ENCODE data around the gene PAPOLA. TPM values are rescaled to one million over a fixed set of nuclear protein-coding genes. Genes with fewer than 3 reads are reported as not detected.

The PAPOLA gene
- total RNA-seq, 1 experiment from 2014 or later, result 207 TPM

- H3K4me3 ChIP-seq (ENCODE audit: low read depth, low read length), result no peak overlapping the region
- H3K4me3 Mint-ChIP-seq (ENCODE audit: unreplicated experiment), result no peak overlapping the region
- no peaks in the 10 kb centered on the region for H3K36me3 Mint-ChIP-seq (ENCODE audit: insufficient read depth, unreplicated experiment)
- no peaks in the 10 kb centered on the region for H3K36me3 ChIP-seq (ENCODE audit: control insufficient read depth, insufficient read depth, low read length)
- no peak overlapping the region for H3K27ac Mint-ChIP-seq (ENCODE audit: unreplicated experiment)
- H3K9me3 Mint-ChIP-seq (ENCODE audit: unreplicated experiment), result no peaks in the 10 kb centered on the region
- ChIA-PET POLR2A (no interaction called here), CTCF (no interaction called here)
- no peak for TF ChIP-seq CTCF (IDR thresholded peaks at IDR 0.05; ENCODE audit: insufficient read depth in 1 of 2, low read depth in 1 of 2, low read length in 1 of 2, severe bottlenecking in 1 of 2, unreplicated experiment in 1 of 2)
- intact Hi-C loops (cut with micrococcal nuclease; ENCODE audit: unreplicated experiment), result no loop called here
- H3K27me3 ChIP-seq (replicated peaks; ENCODE audit: control insufficient read depth, insufficient read depth, low read length), result no peaks in the 10 kb centered on the region
- no peaks in the 10 kb centered on the region for H3K9me3 ChIP-seq
- DNase-seq, result no peak
- no peaks in the 10 kb centered on the region for H3K4me1 ChIP-seq
- no TSS peak for BruUV-seq (replicated peaks)
- no peaks in the 10 kb centered on the region for H3K27me3 Mint-ChIP-seq (ENCODE audit: insufficient read depth, unreplicated experiment)
- H3K4me1 Mint-ChIP-seq (ENCODE audit: low read depth, unreplicated experiment), result no peaks in the 10 kb centered on the region
Observed at GRCh38 chr14:96482986-96483385, 19.2 kb upstream of the PAPOLA start.

- Histone ChIP-seq H3K27me3 (replicated peaks; ENCODE audit: control insufficient read depth, insufficient read depth, low read length) (no peaks in the 10 kb centered on the region), H3K9me3 (no peaks in the 10 kb centered on the region), H3K4me3 (ENCODE audit: low read depth, low read length) (no peak overlapping the region), H3K36me3 (ENCODE audit: control insufficient read depth, insufficient read depth, low read length) (no peaks in the 10 kb centered on the region), H3K4me1 (no peaks in the 10 kb centered on the region)
- Mint-ChIP-seq H3K27ac (ENCODE audit: unreplicated experiment) (no peak overlapping the region), H3K4me3 (ENCODE audit: unreplicated experiment) (no peak overlapping the region), H3K27me3 (ENCODE audit: insufficient read depth, unreplicated experiment) (no peaks in the 10 kb centered on the region), H3K4me1 (ENCODE audit: low read depth, unreplicated experiment) (no peaks in the 10 kb centered on the region), H3K36me3 (ENCODE audit: insufficient read depth, unreplicated experiment) (no peaks in the 10 kb centered on the region), H3K9me3 (ENCODE audit: unreplicated experiment) (no peaks in the 10 kb centered on the region)
- ChIA-PET CTCF (no interaction called here), POLR2A (no interaction called here)
- TF ChIP-seq CTCF (IDR thresholded peaks at IDR 0.05; ENCODE audit: insufficient read depth in 1 of 2, low read depth in 1 of 2, low read length in 1 of 2, severe bottlenecking in 1 of 2, unreplicated experiment in 1 of 2), result no peak
- intact Hi-C loops (cut with micrococcal nuclease; ENCODE audit: unreplicated experiment), result no loop called here
- DNase-seq, result no peak
- no TSS peak for BruUV-seq (replicated peaks)
Observed at GRCh38 chr14:96484399-96484798, 17.8 kb upstream of the PAPOLA start.

GRCh38 chr14:96486705-96487104 lies 15.5 kb upstream of the PAPOLA start:
- CTCF ChIA-PET, result no interaction called here
- BruUV-seq (replicated peaks), result no TSS peak
- H3K9me3 ChIP-seq, result no peaks in the 10 kb centered on the region
- H3K4me3 Mint-ChIP-seq (ENCODE audit: unreplicated experiment), result no peak overlapping the region
- no peak for DNase-seq
- POLR2A ChIA-PET, result no interaction called here
- H3K4me3 ChIP-seq (ENCODE audit: low read depth, low read length), result no peak overlapping the region
- no peaks in the 10 kb centered on the region for H3K36me3 ChIP-seq (ENCODE audit: control insufficient read depth, insufficient read depth, low read length)
- H3K4me1 Mint-ChIP-seq (ENCODE audit: low read depth, unreplicated experiment), result no peaks in the 10 kb centered on the region
- H3K36me3 Mint-ChIP-seq (ENCODE audit: insufficient read depth, unreplicated experiment), result no peaks in the 10 kb centered on the region
- H3K27ac Mint-ChIP-seq (ENCODE audit: unreplicated experiment), result no peak overlapping the region
- no peaks in the 10 kb centered on the region for H3K4me1 ChIP-seq
- no peaks in the 10 kb centered on the region for H3K27me3 Mint-ChIP-seq (ENCODE audit: insufficient read depth, unreplicated experiment)
- H3K27me3 ChIP-seq (replicated peaks; ENCODE audit: control insufficient read depth, insufficient read depth, low read length), result no peaks in the 10 kb centered on the region
- no peaks in the 10 kb centered on the region for H3K9me3 Mint-ChIP-seq (ENCODE audit: unreplicated experiment)
- no peak for TF ChIP-seq CTCF (IDR thresholded peaks at IDR 0.05; ENCODE audit: insufficient read depth in 1 of 2, low read depth in 1 of 2, low read length in 1 of 2, severe bottlenecking in 1 of 2, unreplicated experiment in 1 of 2)
- intact Hi-C loops (cut with micrococcal nuclease; ENCODE audit: unreplicated experiment), result no loop called here

All from Caco-2 (cell line).